HG03571 (cell line): ENCODE data around the gene ATP6V1G2.
A peak's percentile ranks its signal among the peaks of the same experiment; 100 is the strongest.

Experiments
- ATAC-seq: cut with Tn5 transposase; IDR thresholded peaks from one replicate; pipeline ENCODE4 v1.9.1; 2021; ENCODE audit not compliant: unreplicated experiment

Gene ATP6V1G2

GRCh38 chr6:31548544-31548873, 2.1 kb upstream of the ATP6V1G2 start:
- ATAC-seq: no peak

- ATAC-seq: no peak
These were observed 1.5 kb upstream of the ATP6V1G2 start for GRCh38 chr6:31547727-31548543.

DNA sequence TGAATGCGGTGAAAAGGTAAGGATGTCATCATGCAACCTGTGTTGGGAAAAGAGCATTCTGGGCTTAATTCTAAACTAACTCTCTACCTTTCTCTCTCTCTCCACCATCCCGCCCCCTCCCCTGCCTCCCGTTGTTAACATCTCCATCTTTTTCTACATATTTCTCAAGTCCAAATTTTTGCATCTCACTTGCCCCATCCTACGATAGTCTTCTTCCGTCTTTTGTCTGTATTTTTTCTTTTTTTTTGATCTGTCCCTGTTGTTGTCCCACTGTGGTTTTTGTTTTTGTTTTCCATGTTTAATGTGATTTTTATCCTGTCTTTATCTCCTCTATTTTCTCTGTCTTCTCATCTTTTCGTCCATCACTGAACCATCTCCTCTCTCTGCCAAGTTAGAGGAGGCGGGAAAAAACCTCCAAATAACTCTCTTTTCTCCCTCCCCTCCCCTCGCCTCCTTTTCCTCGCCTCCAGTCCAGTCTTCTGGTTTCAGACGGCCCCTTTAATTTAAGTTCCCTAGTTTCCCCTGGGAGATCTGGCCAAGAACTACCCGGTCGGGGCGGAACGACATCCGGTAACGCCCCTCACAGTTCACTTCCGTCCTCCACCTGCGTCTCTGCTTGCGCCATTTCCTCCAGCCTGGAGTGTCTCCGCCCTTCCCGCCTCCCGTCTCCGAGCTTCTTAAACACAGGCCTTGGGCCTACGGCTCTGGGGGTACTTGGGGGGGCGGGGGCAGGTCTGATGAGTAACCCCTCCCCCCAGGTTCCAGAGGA, 734 bp upstream of the ATP6V1G2 start, which contains the start of gene NFKBIL1:
Gene NFKBIL1 (plus strand): TSS at position 651 of the 769 bp plus-strand sequence. CDS start 87 bp downstream, at position 738.
- peak; percentile 45 for ATAC-seq

GRCh38 chr6:31545291-31545690, 1.1 kb downstream of the ATP6V1G2 start:
- no peak for ATAC-seq

DNA sequence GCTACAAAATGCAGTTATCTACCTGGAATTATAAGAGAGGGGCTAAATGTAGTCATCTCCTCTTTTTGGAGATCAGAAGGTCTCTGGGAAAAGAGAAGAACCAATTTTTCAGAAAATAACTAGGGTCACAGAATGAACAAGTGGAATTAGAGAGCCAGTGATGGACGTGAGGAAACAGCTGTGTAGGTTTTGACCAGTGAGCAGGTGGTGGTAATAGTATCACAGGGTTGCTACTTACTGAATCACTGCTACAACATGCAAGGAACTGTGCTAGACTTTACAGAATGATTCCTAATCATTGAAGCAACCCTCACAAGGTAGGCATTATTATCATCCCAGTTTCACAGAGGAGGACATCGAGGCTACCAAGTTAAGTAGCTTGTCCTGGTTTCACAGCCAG, 1.7 kb downstream of the ATP6V1G2 start:
- ATAC-seq: no peak

DNA sequence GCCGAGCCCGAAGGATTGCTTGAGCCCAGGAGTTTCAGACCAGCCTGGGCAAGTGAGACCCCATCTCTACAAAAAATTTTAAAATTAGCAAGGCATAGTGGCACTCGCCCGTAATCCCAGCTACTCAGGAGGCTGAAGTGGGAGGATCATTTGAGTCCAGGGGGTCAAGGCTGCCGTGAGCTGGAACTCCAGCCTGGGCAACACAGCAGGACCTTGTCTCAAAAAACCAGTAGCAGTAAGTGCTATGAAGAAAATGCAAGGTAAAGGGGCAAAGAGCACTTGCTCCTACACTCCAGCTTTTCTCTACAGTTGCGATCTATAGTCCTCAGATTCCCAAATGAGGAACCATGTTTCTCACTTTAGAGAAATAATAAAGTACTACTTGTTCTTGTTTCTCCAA, 2.8 kb downstream of the ATP6V1G2 start:
- ATAC-seq: no peak

- ATAC-seq: peak; percentile 54
These were observed 4.5 kb downstream of the ATP6V1G2 start, which contains the start of gene DDX39B for GRCh38 chr6:31541658-31542521. TSS of gene DDX39B (minus strand) at chr6:31542003. CDS start at chr6:31540532, 1,471 bp downstream.

DNA sequence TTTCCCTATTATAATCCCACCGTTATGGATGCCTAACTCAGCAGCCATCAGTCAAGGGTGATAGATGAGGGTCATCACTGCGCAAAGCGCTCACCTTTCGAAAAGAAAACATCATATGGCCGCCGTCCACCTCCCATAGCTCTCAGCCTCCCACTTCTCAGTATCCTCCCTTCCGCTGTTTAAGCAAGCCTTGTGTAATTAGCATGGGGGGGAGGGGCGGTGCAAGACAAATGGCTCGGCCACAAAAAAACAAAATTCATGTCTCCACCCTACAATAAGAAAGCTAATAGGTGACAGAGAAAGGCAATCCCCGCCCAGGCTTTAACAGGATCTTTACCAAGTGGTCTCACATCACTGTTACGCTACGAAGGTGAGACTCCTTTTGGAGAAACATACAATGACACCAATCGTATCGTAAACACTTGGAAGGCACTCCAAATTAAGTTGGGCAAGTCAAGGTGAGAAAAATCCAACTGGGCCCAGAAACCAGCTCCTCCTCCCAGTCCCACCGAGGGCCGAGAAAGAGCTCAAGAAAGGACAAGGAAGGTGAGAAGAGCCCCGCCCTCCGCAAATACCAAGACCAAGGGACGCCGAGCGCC, 5.2 kb downstream of the ATP6V1G2 start:
- ATAC-seq: peak; percentile 6

- ATAC-seq: no peak
These were observed 5.8 kb downstream of the ATP6V1G2 start for GRCh38 chr6:31540640-31541039.

DNA sequence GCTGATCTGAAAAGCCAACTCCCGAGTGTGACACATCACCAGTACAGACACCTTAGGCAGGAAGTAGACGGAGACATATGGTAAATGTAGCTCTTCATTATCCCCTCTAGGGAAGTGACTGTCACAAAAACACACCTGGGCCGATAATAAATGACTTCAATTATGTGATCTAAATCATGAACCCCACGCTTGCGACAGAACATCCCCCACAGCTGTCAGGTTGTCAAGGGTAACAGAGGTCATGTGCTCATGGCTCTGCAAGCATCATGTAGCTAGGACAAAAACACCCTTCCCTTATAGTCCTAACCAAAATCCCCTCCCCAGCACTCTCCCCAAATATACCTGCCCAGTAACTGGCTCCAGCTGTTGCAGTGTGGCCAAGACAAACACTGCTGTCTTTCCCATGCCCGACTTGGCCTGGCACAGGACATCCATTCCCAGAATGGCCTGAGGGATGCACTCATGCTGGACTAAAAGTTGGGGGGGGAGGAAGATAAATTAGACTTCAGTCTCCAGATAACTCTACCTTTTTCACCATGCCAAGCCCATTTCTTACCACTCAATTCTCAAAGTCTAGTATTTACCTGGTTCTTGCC, 7.5 kb downstream of the ATP6V1G2 start:
- ATAC-seq: no peak

DNA sequence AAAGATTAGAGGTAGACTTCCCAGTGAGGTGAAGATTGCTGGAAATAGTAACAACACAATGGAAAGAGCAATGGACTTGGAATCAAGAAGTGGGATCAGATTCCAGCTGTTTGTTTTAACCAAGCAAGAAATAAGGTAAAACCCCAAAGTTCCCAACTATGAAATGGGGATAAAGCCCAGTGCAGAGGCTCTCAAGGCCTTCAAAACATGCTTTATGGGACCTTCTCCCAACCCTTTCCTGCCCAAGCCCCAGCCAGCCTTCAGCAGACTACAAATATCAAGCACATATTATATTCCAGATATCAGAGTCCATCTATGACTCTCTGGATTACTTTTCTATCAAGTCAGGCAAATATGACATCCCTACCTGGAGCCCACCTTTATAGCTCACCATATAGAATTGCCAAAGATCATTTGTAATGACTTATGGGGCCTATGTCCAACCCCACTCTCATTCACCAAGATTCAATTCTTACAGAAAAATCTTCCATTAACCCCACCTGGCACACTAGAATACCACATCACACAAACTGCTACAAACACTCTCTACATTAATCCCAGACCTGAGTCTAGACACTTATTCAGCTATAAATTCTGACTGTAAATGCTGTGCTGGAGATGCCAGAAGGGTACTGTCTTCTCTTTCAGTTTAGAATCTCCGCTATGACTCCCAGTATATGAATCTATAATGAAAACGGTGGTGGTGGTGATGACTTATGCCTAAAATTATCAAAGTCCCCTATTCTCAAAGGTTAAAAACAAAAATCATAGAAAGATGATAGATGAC, 10.7 kb downstream of the ATP6V1G2 start:
- no peak for ATAC-seq

DNA sequence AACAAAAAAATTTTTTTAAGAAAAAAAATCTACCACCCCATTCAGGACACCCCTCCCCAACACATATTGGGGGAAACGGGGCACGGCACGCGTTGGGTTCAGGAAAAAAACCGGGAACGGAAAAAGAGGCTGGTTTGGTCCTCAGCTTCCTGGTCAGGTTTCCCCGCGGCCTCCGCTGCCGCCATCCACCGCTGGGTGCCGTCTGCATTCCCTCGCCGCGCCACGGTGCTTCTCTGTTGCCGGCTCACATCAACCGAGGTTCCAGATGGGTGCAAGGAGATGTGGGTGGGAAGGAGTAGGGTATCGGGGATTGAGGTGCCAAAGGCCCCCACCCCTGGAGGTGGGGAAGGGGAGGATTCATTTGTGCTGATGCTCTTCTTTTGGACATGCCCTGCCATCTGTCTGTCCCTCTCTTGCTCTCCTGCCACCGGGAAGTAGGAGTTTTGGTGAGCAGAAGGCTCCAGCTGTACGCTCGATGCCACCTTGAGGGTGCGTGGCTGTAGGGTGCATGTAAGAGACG, 11.8 kb downstream of the ATP6V1G2 start:
- ATAC-seq: no peak

- no peak for ATAC-seq
These were observed 12.4 kb downstream of the ATP6V1G2 start for GRCh38 chr6:31534011-31534410.

DNA sequence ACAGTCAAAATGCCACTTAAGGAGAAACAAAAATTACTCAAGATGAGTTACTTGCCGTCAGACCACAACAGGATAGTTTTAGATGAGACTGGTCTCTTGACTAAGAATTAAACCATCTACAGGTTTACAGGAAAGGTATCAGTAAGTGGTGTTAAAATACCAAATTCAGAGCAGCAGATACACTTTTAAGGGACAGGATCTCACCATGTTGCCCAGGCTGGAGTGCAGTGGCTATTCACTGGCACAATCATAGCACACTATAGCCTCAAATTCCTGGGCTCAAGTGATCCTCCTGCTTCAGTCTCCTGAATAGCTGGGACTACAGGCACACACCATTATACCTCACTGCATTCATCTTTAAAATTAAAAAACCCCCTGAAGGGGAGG, 13.0 kb downstream of the ATP6V1G2 start:
- ATAC-seq: no peak

GRCh38 chr6:31532644-31533454, 13.6 kb downstream of the ATP6V1G2 start:
- no peak for ATAC-seq

DNA sequence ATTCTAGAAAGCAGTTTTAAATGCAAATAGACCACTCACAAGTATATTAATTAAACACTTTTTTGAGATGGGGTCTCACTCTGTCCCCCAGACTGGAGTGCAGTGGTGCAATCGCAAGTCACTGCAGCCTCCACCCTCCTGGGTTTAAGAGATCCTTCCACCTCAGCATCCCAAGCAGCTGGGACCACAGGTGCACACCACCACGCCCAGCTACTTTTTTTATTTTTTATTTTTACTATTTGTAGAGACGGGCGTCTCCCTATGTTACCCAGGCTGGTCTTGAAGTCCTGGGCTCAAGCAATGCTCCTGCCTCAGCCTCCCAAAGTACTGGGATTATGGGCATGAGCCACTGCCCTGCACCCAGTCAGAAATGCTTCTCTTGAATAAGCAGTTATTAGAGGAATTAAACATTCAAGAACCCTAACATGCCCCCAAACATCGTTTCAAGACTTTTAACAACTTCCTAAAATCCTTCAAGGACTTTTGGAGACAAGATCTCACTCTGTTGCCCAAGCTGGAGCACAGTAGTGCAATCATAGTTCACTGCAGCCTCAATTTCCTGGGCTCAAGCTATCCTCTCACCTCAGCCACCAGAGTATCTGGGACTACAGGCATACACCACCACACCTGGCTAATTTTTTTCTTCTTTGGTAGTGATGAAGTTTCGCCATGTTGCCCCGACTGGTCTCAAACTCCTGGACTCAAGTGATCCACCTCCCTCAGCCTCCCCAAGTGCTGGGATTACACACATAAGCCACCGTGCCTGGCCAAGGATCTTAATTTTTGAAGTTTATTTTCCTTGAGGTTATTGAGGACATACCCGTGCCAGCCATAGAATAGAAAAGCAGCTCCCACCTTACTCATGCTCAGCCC, 14.4 kb downstream of the ATP6V1G2 start:
- ATAC-seq: no peak

- ATAC-seq: no peak
These were observed 15.2 kb downstream of the ATP6V1G2 start for GRCh38 chr6:31531162-31531561.

DNA sequence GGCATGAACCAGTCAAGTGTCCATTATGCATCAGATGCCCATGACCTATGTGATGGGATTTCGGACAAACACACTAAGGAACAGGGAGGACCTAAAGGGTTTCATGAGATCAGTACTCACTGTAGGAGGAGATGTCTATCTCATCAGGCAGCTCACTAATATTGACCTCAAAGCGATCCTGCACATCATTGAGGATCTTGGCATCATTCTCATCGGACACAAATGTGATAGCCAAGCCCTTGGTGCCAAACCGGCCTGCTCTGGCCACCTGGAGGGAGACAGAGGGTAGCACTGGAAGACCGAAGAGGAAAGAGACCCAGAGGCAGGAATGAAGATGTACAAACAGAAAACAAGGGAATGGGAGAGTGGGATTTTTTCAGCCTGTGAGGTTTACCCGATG, 15.7 kb downstream of the ATP6V1G2 start:
- ATAC-seq: no peak
